ENCODE measurements around the gene IGFLR1. TPM values are rescaled to one million over a fixed set of nuclear protein-coding genes. Genes with fewer than 3 reads are reported as not detected.

IGFLR1 gene
- total RNA-seq, 5 donors from 2014 or later (not counting 1 experiment from before 2014, with no cell fraction given), result 54.7 to 123 (median 98.1) TPM

DNA sequence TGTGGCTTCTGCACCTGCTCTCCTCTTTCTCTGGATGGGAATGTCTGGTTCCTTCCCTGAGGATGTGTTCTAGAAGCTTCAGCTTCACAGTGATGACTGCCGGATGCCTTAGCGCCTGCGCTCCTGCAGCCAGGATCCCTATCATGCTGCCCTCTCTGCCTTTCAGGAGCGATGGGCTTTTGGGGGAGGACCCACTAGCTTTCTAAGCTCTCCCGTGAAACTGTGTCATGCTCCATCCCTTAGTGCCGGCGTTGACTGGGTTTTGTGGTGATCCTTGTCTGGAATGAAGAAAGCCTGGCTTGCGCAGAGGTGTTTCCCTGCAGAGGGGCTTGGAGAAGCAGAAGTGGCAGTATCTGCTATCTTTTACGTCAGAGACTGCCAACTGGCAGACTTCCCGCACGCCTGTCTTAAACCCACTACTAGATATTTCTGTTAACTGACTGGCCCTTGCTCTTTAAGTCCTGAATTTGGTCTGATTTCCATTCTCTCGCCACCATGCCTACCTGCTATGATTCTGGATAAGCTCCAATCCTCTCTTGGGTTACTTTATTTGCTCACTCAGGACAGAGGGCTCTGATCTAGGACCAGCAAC lies 28.3 kb downstream of the IGFLR1 start:
- Mint-ChIP-seq H3K36me3 (no peaks in the 10 kb centered on the region), H3K4me3 (peak overlapping the region; percentile 29 to 100 (median 58)), H3K27me3 (no peaks in the 10 kb centered on the region), H3K4me1 (peaks cover 56 to 67% (median 64%) of the 10 kb centered on the region in 3 donors), H3K9me3 (no peaks in the 10 kb centered on the region), H3K27ac (peak overlapping the region; percentile 85 to 94)
- 54% methylated on average over 9 of the region's 12 CpGs for WGBS (ENCODE audit: insufficient coverage)
- Histone ChIP-seq H3K9me3 (no peaks in the 10 kb centered on the region), H3K4me3 (ENCODE audit: control insufficient read depth in 1 of 2, extremely low read depth in 1 of 2, low read length in 1 of 2) (peak overlapping the region; percentile 30 to 52), H3K27me3 (replicated peaks in 1 of 2; ENCODE audit: control insufficient read depth in 2 of 2, extremely low read depth in 1 of 2, insufficient read depth in 2 of 2, low read length in 1 of 2) (no peaks in the 10 kb centered on the region), H3K27ac (ENCODE audit: low read length) (peak overlapping the region; percentile 52), H3K4me1 (ENCODE audit: control insufficient read depth in 1 of 2, extremely low read depth in 1 of 2, insufficient read depth in 2 of 2, low read length in 2 of 2) (peaks cover 15 to 78% of the 10 kb centered on the region in 2 experiments), H3K36me3 (ENCODE audit: control insufficient read depth in 2 of 2, extremely low read depth in 1 of 2, insufficient read depth in 1 of 2, low read length in 1 of 2) (no peaks in the 10 kb centered on the region)
- peak in 1 of 35 experiments; percentile 32 for DNase-seq
- POLR2A ChIA-PET, result interaction anchor here in 1 of 2 donors (0.6 kb wide), 1 partner anchor 21 kb away, joined by 11 read pairs; no protein-coding TSS in a partner anchor
- ATAC-seq (replicated peaks in 1 of 4), result no peak
- CTCF ChIA-PET, result interaction anchor here in 1 of 2 donors (0.8 to 1.0 kb wide), 3 partner anchors 12 to 34 kb away, joined by 3 to 5 read pairs (median 3); partner anchors contain the start of gene LIN37

DNA sequence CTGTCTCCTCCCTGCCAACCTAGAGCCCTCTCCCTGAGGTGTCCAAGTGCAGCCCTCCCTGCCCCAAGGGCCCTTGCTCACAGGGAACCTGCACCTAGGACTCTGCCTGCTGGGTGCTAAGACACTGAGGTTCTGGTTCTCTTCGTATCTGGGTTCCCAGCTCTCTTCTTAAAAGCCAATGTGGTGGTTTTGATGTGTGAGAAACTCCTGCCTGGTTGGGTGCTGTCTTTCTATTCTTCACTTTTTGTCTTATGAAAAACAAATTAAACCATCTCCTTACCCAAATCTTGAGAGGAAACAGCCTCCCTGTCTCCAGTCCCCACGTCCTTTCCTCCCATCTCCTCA lies 28.8 kb downstream of the IGFLR1 start:
- H3K27ac ChIP-seq (ENCODE audit: low read length), result peak overlapping the region; percentile 52
- H3K4me1 Mint-ChIP-seq, result peaks cover 51 to 62% (median 60%) of the 10 kb centered on the region in 3 donors
- no CpG with 5 or more reads among the region's 2 CpGs for WGBS (ENCODE audit: insufficient coverage)
- POLR2A ChIA-PET, result no interaction called here
- H3K36me3 ChIP-seq (ENCODE audit: control insufficient read depth in 2 of 2, extremely low read depth in 1 of 2, insufficient read depth in 1 of 2, low read length in 1 of 2), result no peaks in the 10 kb centered on the region
- peaks cover 11 to 73% of the 10 kb centered on the region in 2 experiments for H3K4me1 ChIP-seq (ENCODE audit: control insufficient read depth in 1 of 2, extremely low read depth in 1 of 2, insufficient read depth in 2 of 2, low read length in 2 of 2)
- no peaks in the 10 kb centered on the region for H3K27me3 Mint-ChIP-seq
- CTCF ChIA-PET, result interaction anchor here in 1 of 2 donors (0.8 to 1.2 kb wide), 3 partner anchors 11 to 35 kb away, joined by 3 to 5 read pairs (median 4); partner anchors contain the start of gene LIN37
- peak overlapping the region; percentile 30 to 52 for H3K4me3 ChIP-seq (ENCODE audit: control insufficient read depth in 1 of 2, extremely low read depth in 1 of 2, low read length in 1 of 2)
- H3K27me3 ChIP-seq (replicated peaks in 1 of 2; ENCODE audit: control insufficient read depth in 2 of 2, extremely low read depth in 1 of 2, insufficient read depth in 2 of 2, low read length in 1 of 2), result no peaks in the 10 kb centered on the region
- ATAC-seq (replicated peaks in 1 of 4), result no peak
- no peaks in the 10 kb centered on the region for H3K9me3 ChIP-seq
- no peaks in the 10 kb centered on the region for H3K9me3 Mint-ChIP-seq
- DNase-seq, result peak in 3 of 35 experiments; percentile 26 to 49 (median 37)
- no peaks in the 10 kb centered on the region for H3K36me3 Mint-ChIP-seq
- H3K4me3 Mint-ChIP-seq, result peak overlapping the region; percentile 29 to 100 (median 58)
- H3K27ac Mint-ChIP-seq, result peak overlapping the region; percentile 85 to 94

DNA sequence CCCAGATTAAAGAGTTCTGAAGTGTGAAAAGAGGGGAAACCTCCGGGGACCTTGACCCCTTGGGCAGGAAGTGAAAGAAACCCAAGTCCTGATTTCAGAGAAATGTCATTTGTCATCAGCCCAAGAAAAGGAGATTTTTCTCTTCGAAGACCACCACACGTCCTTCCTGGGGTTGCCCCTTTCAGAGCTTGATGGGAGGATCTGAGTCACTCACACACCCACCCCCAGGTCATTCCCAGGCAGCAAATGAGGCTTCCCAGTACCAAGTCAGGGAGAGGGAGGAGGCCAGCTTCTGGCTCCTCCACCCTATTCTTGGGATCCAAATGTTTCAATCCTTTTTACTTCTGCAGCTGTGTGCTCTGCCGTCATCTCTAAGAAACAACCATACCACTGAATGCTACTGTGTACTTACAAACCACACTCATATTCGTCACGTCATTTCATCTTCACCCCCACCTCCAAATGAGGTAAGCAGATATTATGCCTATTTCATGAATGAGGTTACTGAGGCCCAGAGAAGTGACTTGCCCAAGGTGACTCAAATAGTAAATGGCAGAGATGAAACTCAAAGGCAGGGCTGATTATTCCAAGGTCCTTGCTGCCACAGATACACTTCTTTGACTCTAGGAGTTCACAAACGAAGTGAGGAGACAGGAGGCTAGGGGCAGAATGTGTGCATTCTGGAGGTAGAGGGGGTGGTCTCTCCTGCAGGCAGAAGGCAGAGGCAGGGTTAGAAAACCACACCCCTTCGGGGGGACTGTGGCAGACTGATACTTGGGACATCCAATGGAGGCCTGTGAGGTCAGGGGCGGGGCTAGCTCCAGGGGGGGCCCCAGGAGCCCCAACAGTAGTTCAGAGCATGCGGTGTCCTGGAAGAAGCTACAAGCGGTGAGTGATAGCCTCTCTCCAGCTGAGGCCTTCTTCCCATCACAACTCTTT lies 29.4 kb downstream of the IGFLR1 start:
- peak overlapping the region in 1 of 2 donors; percentile 30 for H3K4me3 ChIP-seq (ENCODE audit: control insufficient read depth in 1 of 2, extremely low read depth in 1 of 2, low read length in 1 of 2)
- H3K27me3 ChIP-seq (replicated peaks in 1 of 2; ENCODE audit: control insufficient read depth in 2 of 2, extremely low read depth in 1 of 2, insufficient read depth in 2 of 2, low read length in 1 of 2), result no peaks in the 10 kb centered on the region
- H3K27me3 Mint-ChIP-seq, result no peaks in the 10 kb centered on the region
- ChIA-PET POLR2A (no interaction called here), CTCF (interaction anchor here in 1 of 2 donors (0.6 to 1.2 kb wide), 5 partner anchors 11 to 171 kb away, joined by 3 to 5 read pairs (median 4); partner anchors contain the start of gene LIN37)
- H3K9me3 Mint-ChIP-seq, result no peaks in the 10 kb centered on the region
- peak overlapping the region; percentile 52 for H3K27ac ChIP-seq (ENCODE audit: low read length)
- WGBS (ENCODE audit: insufficient coverage), result 11% methylated on average over 4 of the region's 11 CpGs
- no peaks in the 10 kb centered on the region for H3K9me3 ChIP-seq
- no peaks in the 10 kb centered on the region for H3K36me3 Mint-ChIP-seq
- peak overlapping the region; percentile 50 to 100 (median 58) for H3K4me3 Mint-ChIP-seq
- ATAC-seq (replicated peaks in 1 of 4), result no peak
- peak overlapping the region; percentile 85 to 94 for H3K27ac Mint-ChIP-seq
- no peaks in the 10 kb centered on the region for H3K36me3 ChIP-seq (ENCODE audit: control insufficient read depth in 2 of 2, extremely low read depth in 1 of 2, insufficient read depth in 1 of 2, low read length in 1 of 2)
- peaks cover 50 to 60% (median 59%) of the 10 kb centered on the region in 3 donors for H3K4me1 Mint-ChIP-seq
- DNase-seq, result peak in 18 of 35 experiments; percentile 15 to 76 (median 42)
- H3K4me1 ChIP-seq (ENCODE audit: control insufficient read depth in 1 of 2, extremely low read depth in 1 of 2, insufficient read depth in 2 of 2, low read length in 2 of 2), result peaks cover 11 to 71% of the 10 kb centered on the region in 2 experiments

DNA sequence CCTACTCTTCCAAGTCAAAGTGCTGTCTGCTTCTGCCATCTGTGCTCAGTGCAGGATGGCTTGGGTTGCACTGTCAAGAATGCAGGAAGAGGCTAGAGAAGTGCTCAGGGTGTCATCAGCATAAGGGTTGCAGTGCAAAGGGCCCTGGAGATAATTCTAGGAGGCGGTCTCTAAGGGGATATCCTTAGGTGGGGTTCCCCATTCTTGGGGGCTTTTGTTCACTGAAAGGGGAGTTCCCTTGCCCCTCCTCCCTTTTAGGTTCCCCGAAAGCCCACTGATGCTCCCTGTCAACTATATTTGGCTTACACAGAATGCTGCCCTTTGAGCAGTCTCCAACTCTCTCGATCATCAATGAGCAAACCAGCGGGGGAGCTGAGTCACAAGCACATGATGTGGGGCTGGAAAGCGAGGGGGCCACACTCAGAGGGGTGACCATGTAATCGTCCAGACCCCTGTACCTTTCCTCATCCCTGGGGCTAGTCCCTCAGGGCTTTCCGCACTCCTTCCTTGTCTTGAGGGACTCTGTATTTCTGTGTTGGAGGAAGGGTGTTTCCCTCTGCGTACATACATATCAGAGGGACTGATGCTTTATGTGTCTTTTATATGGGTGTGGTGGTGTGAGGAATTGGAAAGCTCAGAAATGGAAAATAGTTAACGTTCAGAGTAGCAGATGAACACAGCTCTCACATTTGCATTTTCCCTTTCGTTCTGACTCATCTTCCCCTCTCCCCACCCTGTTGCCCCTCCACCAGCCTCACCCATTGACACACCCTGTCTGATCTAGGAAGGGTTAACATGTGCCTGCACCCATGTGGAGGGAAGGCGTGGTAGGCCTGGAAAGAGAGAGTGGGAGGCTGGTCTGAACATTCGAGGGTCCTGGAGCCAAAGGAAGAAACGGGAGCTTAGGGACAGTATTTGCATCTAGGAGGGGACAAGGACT lies 31.2 kb downstream of the IGFLR1 start:
- ATAC-seq (replicated peaks in 1 of 4) (peak in 2 of 4 experiments; percentile 20 to 42), DNase-seq (peak in 1 of 35 experiments; percentile 50)

DNA sequence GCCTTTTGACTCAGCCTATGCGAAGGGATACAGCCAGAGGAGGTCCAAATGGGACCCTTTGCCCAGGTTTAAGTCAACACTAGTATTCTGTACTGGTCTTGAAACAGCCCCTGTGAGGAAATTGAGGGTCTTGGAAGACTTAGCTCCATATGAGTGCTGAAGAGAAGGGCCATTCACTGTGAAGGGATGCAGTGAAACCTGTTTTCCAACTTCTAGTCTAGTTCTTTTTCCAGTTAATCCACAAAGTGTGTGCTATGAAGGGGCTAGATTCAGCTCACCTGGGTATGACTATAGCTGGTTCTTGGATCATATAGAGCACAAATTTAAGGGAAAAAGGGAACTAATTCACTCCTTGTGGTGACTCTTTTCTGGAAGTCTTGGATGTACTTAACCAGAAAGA lies 33.9 kb downstream of the IGFLR1 start:
- no peaks in the 10 kb centered on the region for H3K9me3 Mint-ChIP-seq
- ChIA-PET CTCF (interaction anchor here in 1 of 2 donors (0.5 to 0.7 kb wide), 2 partner anchors 16 to 488 kb away, joined by 3 read pairs; no protein-coding TSS in a partner anchor), POLR2A (no interaction called here)
- no peak overlapping the region for H3K4me3 ChIP-seq (ENCODE audit: control insufficient read depth in 1 of 2, extremely low read depth in 1 of 2, low read length in 1 of 2)
- no peaks in the 10 kb centered on the region for H3K27me3 Mint-ChIP-seq
- no peaks in the 10 kb centered on the region for H3K36me3 Mint-ChIP-seq
- no peaks in the 10 kb centered on the region for H3K9me3 ChIP-seq
- no peak for DNase-seq
- ATAC-seq (replicated peaks in 1 of 4), result no peak
- no peak overlapping the region for H3K4me3 Mint-ChIP-seq
- no peak overlapping the region for H3K27ac Mint-ChIP-seq
- no peaks in the 10 kb centered on the region for H3K36me3 ChIP-seq (ENCODE audit: control insufficient read depth in 2 of 2, extremely low read depth in 1 of 2, insufficient read depth in 1 of 2, low read length in 1 of 2)
- 100% methylated on average over 1 of the region's 1 CpG for WGBS (ENCODE audit: insufficient coverage)
- no peak overlapping the region for H3K27ac ChIP-seq (ENCODE audit: low read length)
- H3K4me1 Mint-ChIP-seq, result peaks cover 19 to 30% (median 29%) of the 10 kb centered on the region in 3 donors
- H3K27me3 ChIP-seq (replicated peaks in 1 of 2; ENCODE audit: control insufficient read depth in 2 of 2, extremely low read depth in 1 of 2, insufficient read depth in 2 of 2, low read length in 1 of 2), result no peaks in the 10 kb centered on the region
- H3K4me1 ChIP-seq (ENCODE audit: control insufficient read depth in 1 of 2, extremely low read depth in 1 of 2, insufficient read depth in 2 of 2, low read length in 2 of 2), result peaks cover 5 to 33% of the 10 kb centered on the region in 2 experiments

More for the DNA sequence above, 31.2 kb downstream of the IGFLR1 start:
- CTCF ChIA-PET, result interaction anchor here in 1 of 2 donors (1.0 kb wide), 1 partner anchor 9 kb away, joined by 4 read pairs; no protein-coding TSS in a partner anchor
- H3K36me3 ChIP-seq (ENCODE audit: control insufficient read depth in 2 of 2, extremely low read depth in 1 of 2, insufficient read depth in 1 of 2, low read length in 1 of 2), result no peaks in the 10 kb centered on the region
- H3K4me3 ChIP-seq (ENCODE audit: control insufficient read depth in 1 of 2, extremely low read depth in 1 of 2, low read length in 1 of 2), result no peak overlapping the region
- no peaks in the 10 kb centered on the region for H3K9me3 ChIP-seq
- peak overlapping the region; percentile 67 for H3K27ac ChIP-seq (ENCODE audit: low read length)
- H3K4me3 Mint-ChIP-seq, result peak overlapping the region in 2 of 3 donors; percentile 26 to 28
- peaks cover 11 to 59% of the 10 kb centered on the region in 2 experiments for H3K4me1 ChIP-seq (ENCODE audit: control insufficient read depth in 1 of 2, extremely low read depth in 1 of 2, insufficient read depth in 2 of 2, low read length in 2 of 2)
- peak overlapping the region; percentile 57 to 76 for H3K27ac Mint-ChIP-seq
- H3K27me3 Mint-ChIP-seq, result no peaks in the 10 kb centered on the region
- POLR2A ChIA-PET, result no interaction called here
- H3K36me3 Mint-ChIP-seq, result no peaks in the 10 kb centered on the region
- no peaks in the 10 kb centered on the region for H3K9me3 Mint-ChIP-seq
- peaks cover 41 to 53% (median 52%) of the 10 kb centered on the region in 3 donors for H3K4me1 Mint-ChIP-seq
- no peaks in the 10 kb centered on the region for H3K27me3 ChIP-seq (replicated peaks in 1 of 2; ENCODE audit: control insufficient read depth in 2 of 2, extremely low read depth in 1 of 2, insufficient read depth in 2 of 2, low read length in 1 of 2)
- no CpG with 5 or more reads among the region's 13 CpGs for WGBS (ENCODE audit: insufficient coverage)

Measured in T-cell (primary cell).